OCI-LY7 (cell line): ENCODE measurements around the gene SLC5A5. TPM values are rescaled to one million over a fixed set of nuclear protein-coding genes. Genes with fewer than 3 reads are reported as not detected.

Experiments used
- BruUV-seq: library from RNA; stranded (reverse); fragments of 400-500 nt; replicated peaks from 2 replicates; lab custom pipeline; 2021; lab: Mats Ljungman, UMichigan
- CTCF ChIA-PET: fragments of 300-600 bp; sonication (Branson Sonifier 250); formaldehyde crosslinking; loops from one replicate; lab custom pipeline; 2022; ENCODE audit warnings: antibody characterized with exemption; ENCODE audit not compliant: unreplicated experiment; lab: Charles Lee
- POLR2A ChIA-PET: fragments of 300-600 bp; sonication (Branson Sonifier 250); formaldehyde crosslinking; loops from one replicate; lab custom pipeline; 2022; ENCODE audit warnings: antibody characterized with exemption; lab: Charles Lee
- DNase-seq: peaks from one replicate; pipeline ENCODE4 v3.0.0-alpha.2; 2015; ENCODE audit warnings: low spot score
- H2AFZ ChIP-seq: fragments of 200-600 bp; sonication (generic), shearing (Covaris generic); 2 replicates; pipeline ENCODE4 v1.6.1; 2014; ENCODE audit warnings: mild to moderate bottlenecking, antibody characterized with exemption, low read length, moderate library complexity
- H3K27ac ChIP-seq: fragments of 200-600 bp; sonication (generic); 2 replicates; pipeline ENCODE4 v1.5.1; 2014; ENCODE audit warnings: mixed run types, low read depth, mild to moderate bottlenecking, moderate library complexity, low read length, inconsistent platforms; ENCODE audit not compliant: poor library complexity, severe bottlenecking
- H3K36me3 ChIP-seq: fragments of 200-600 bp; sonication (generic); 2 replicates; pipeline ENCODE4 v1.6.1; 2014; ENCODE audit warnings: mild to moderate bottlenecking, antibody characterized with exemption, low read length, moderate library complexity, mixed read lengths; ENCODE audit not compliant: insufficient read depth
- H3K4me1 ChIP-seq: fragments of 200-600 bp; sonication (generic); 2 replicates; pipeline ENCODE4 v1.5.1; 2014; ENCODE audit warnings: mild to moderate bottlenecking, low read length; ENCODE audit not compliant: insufficient read depth, poor library complexity, severe bottlenecking
- H3K4me2 ChIP-seq: fragments of 200-600 bp; sonication (generic); 2 replicates; pipeline ENCODE4 v1.6.1; 2014; ENCODE audit warnings: mild to moderate bottlenecking, low read length
- H3K4me3 ChIP-seq: fragments of 200-600 bp; sonication (generic); 2 replicates; pipeline ENCODE4 v1.5.1; 2014; ENCODE audit warnings: mild to moderate bottlenecking, low read depth, low read length; ENCODE audit not compliant: poor library complexity, severe bottlenecking
- H3K79me2 ChIP-seq: fragments of 200-600 bp; sonication (generic); 2 replicates; pipeline ENCODE4 v1.6.1; 2016; ENCODE audit warnings: low read depth, mild to moderate bottlenecking, low read length, moderate library complexity, mixed read lengths; ENCODE audit not compliant: insufficient read depth
- H3K9me2 ChIP-seq: fragments of 200-600 bp; sonication (generic); 2 replicates; pipeline ENCODE4 v1.6.1; 2016; ENCODE audit warnings: mild to moderate bottlenecking, low read length, mixed read lengths; ENCODE audit not compliant: insufficient read depth
- H3K9me3 ChIP-seq: fragments of 200-600 bp; sonication (generic); 2 replicates; pipeline ENCODE4 v1.6.1; 2014; ENCODE audit warnings: mild to moderate bottlenecking, mixed run types, low read length, mixed read lengths
- H4K20me1 ChIP-seq: fragments of 200-600 bp; sonication (generic); 2 replicates; pipeline ENCODE4 v1.6.1; 2014; ENCODE audit warnings: mild to moderate bottlenecking, antibody characterized with exemption, low read length, moderate library complexity, mixed read lengths; ENCODE audit not compliant: insufficient read depth
- EZH2phosphoT487 ChIP-seq: fragments of 200-600 bp; sonication (generic); IDR thresholded peaks from 2 replicates; pipeline ENCODE4 v1.6.1; 2018; ENCODE audit warnings: low read depth, borderline replicate concordance, mild to moderate bottlenecking, mixed run types, antibody characterized with exemption, low read length, moderate library complexity, mixed read lengths
- intact Hi-C: fragments of 100-400 bp; cut with micrococcal nuclease; formaldehyde crosslinking; loops from one replicate; pipeline ENCODE4 v1.10.0; 2022; ENCODE audit not compliant: unreplicated experiment
- total RNA-seq, 2 experiments: library from RNA; depleted of rRNA in 1 of 2; stranded (reverse); fragments of >200 nt in 1 of 2; shearing (Covaris generic) in 1 of 2; gene quantifications; 2 replicates each; pipeline ENCODE4 v1.2.3, GENCODE V29; 2014 to 2022
- TF ChIP-seq, protein P1 (sequence below): fragments of 200-600 bp; sonication (generic); conservative IDR thresholded peaks from 2 replicates; pipeline ENCODE4 v1.5.1; 2014; ENCODE audit warnings: mild to moderate bottlenecking, antibody characterized with exemption, low read length, moderate library complexity, mixed read lengths

The SLC5A5 gene
- total RNA-seq, 2 experiments from 2014 or later = 0.03 TPM; not detected in 1

DNA sequence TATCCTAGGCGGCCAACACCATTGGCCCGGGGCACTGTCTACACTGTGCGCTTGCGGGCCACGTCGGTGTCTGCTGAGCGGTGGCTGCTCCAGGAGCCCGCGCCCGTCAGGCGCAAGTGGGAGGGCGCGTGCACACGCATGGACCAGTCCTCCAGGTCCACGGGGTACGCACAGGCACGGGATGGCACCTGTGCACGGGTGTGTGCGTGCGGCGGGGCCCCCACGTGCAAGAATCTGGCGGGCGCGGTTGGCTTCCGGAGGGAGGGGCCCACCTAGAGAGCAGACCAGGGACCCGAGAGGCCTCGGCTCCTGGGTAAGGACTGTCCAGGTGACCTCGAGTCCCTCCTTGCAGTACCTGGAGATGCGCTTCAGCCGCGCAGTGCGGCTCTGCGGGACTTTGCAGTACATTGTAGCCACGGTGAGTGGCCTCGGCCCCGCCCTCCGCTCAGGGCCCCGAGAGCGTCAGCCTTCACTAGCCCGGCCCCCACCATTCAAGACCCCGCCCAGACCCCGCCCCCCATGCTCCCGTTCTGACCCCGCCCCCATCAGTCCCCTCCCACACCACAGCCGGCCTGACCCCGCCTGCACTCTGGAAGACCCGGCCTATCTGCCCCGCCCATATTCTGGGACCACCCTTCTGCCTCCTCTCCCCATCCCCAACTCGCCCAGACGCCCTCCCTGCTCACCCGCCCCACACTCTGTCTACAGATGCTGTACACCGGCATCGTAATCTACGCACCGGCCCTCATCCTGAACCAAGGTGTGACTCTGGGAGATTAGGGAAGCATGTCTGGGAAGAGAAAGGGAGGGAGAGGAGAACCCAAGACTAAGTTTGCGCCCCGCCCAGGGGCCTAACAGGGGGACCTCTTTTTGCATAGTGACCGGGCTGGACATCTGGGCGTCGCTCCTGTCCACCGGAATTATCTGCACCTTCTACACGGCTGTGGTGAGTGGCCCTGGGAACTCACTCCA is 2.3 kb downstream of the SLC5A5 start:
- TF ChIP-seq EZH2phosphoT487 = no peak
- intact Hi-C loops = loop anchor here (5.0 kb wide), 1 partner anchor 123 kb away; no protein-coding TSS in a partner anchor
- H3K4me1 ChIP-seq = peaks cover 14% of the 10 kb centered on the region
- H3K9me3 ChIP-seq = no peaks in the 10 kb centered on the region
- no peak overlapping the region for H3K27ac ChIP-seq
- peak overlapping the region; percentile 65 for H3K4me3 ChIP-seq
- DNase-seq = peak; percentile 78
- H3K36me3 ChIP-seq = no peaks in the 10 kb centered on the region
- peak overlapping the region; percentile 83 for H3K4me2 ChIP-seq
- BruUV-seq = no TSS peak
- no peaks in the 10 kb centered on the region for H3K79me2 ChIP-seq
- H3K9me2 ChIP-seq = no peaks in the 10 kb centered on the region
- CTCF ChIA-PET = no interaction called here
- POLR2A ChIA-PET = no interaction called here
- H2AFZ ChIP-seq = peak overlapping the region; percentile 71
- H4K20me1 ChIP-seq = no peaks in the 10 kb centered on the region; the same call in 1 of the 2 replicates

DNA sequence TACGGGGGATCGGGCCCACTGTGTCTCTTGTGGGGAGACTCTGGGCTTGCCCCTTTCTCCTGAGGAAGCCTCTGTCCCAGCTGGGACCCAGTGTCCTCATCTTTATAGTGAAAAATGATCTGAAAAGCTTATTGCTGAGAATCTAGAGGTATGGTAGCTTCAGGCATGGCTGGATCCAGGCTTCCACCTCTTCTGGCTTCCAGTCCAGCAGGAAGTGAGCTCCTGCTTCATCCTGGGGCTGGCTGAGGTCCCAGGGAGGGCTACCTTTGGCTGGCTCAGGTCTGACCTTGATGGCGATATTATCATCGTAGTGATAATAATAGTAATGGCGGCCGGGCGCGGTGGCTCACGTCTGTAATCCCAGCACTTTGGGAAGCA is 3.0 kb downstream of the SLC5A5 start:
- Histone ChIP-seq H3K36me3 (no peaks in the 10 kb centered on the region), H3K27ac (no peak overlapping the region), H3K9me2 (no peaks in the 10 kb centered on the region), H3K9me3 (no peaks in the 10 kb centered on the region), H3K4me1 (peaks cover 14% of the 10 kb centered on the region), H3K4me2 (no peak overlapping the region), H4K20me1 (no peaks in the 10 kb centered on the region), H3K4me3 (no peak overlapping the region), H2AFZ (no peak overlapping the region), H3K79me2 (no peaks in the 10 kb centered on the region)
- CTCF ChIA-PET = no interaction called here
- intact Hi-C loops = loop anchor here (5.0 kb wide), 1 partner anchor 123 kb away; no protein-coding TSS in a partner anchor
- POLR2A ChIA-PET = no interaction called here
- TF ChIP-seq, protein P1, sequence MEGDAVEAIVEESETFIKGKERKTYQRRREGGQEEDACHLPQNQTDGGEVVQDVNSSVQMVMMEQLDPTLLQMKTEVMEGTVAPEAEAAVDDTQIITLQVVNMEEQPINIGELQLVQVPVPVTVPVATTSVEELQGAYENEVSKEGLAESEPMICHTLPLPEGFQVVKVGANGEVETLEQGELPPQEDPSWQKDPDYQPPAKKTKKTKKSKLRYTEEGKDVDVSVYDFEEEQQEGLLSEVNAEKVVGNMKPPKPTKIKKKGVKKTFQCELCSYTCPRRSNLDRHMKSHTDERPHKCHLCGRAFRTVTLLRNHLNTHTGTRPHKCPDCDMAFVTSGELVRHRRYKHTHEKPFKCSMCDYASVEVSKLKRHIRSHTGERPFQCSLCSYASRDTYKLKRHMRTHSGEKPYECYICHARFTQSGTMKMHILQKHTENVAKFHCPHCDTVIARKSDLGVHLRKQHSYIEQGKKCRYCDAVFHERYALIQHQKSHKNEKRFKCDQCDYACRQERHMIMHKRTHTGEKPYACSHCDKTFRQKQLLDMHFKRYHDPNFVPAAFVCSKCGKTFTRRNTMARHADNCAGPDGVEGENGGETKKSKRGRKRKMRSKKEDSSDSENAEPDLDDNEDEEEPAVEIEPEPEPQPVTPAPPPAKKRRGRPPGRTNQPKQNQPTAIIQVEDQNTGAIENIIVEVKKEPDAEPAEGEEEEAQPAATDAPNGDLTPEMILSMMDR = no peak
- no peak for TF ChIP-seq EZH2phosphoT487
- DNase-seq = no peak
- BruUV-seq = no TSS peak

DNA sequence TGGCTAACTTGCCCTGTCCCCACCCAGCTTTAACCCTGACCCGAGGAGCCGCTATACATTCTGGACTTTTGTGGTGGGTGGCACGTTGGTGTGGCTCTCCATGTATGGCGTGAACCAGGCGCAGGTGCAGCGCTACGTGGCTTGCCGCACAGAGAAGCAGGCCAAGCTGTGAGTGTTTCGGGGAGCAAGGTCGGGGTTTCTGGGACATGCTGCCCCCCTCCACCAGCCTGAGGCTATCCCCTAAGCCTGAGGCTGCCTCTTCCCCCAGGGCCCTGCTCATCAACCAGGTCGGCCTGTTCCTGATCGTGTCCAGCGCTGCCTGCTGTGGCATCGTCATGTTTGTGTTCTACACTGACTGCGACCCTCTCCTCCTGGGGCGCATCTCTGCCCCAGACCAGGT is 6.0 kb downstream of the SLC5A5 start:
- Histone ChIP-seq H3K27ac (no peak overlapping the region), H3K79me2 (no peaks in the 10 kb centered on the region), H3K4me1 (peaks cover 10% of the 10 kb centered on the region), H3K9me3 (no peaks in the 10 kb centered on the region), H4K20me1 (no peaks in the 10 kb centered on the region), H3K9me2 (no peaks in the 10 kb centered on the region), H3K4me3 (no peak overlapping the region), H3K4me2 (no peak overlapping the region), H3K36me3 (no peaks in the 10 kb centered on the region), H2AFZ (no peak overlapping the region)
- ChIA-PET POLR2A (no interaction called here), CTCF (interaction anchor here (0.7 kb wide), 1 partner anchor 250 kb away, joined by 3 read pairs; no protein-coding TSS in a partner anchor)
- TF ChIP-seq, protein P1 = no peak
- no peak for TF ChIP-seq EZH2phosphoT487
- DNase-seq = no peak
- no TSS peak for BruUV-seq
- intact Hi-C loops = no loop called here
